GM13977 (cell line): ENCODE data around the gene LMO1.

Experiments used
- DNase-seq: peaks from one replicate; pipeline ENCODE4 v3.0.0; 2012; ENCODE audit warnings: low spot score
- CTCF ChIP-seq: IDR thresholded peaks from 2 replicates; pipeline ENCODE4 v1.5.1; 2012; ENCODE audit warnings: mild to moderate bottlenecking, control low read depth; ENCODE audit not compliant: insufficient read depth; ENCODE audit errors: extremely low read depth, missing control alignments
- in situ Hi-C: fragments of 300-500 bp; cut with MboI; formaldehyde crosslinking; loops from one replicate; pipeline ENCODE4 v1.12.0; 2022; ENCODE audit warnings: low sequenced_read_pairs, low pct_unique_long_range_greater_than_20kb, mixed read lengths, inconsistent platforms; ENCODE audit not compliant: unreplicated experiment

LMO1 gene

GRCh38 chr11:8294251-8294935 lies 30.7 kb upstream of the LMO1 start:
- TF ChIP-seq CTCF = no peak
- no peak for DNase-seq
- in situ Hi-C loops = no loop called here

GRCh38 chr11:8293171-8293570 lies 29.5 kb upstream of the LMO1 start:
- TF ChIP-seq CTCF = no peak
- in situ Hi-C loops = no loop called here
- no peak for DNase-seq

GRCh38 chr11:8292351-8292750 lies 28.7 kb upstream of the LMO1 start:
- no peak for DNase-seq
- in situ Hi-C loops = no loop called here
- no peak for TF ChIP-seq CTCF

GRCh38 chr11:8291421-8292350 lies 28.0 kb upstream of the LMO1 start:
- no peak for TF ChIP-seq CTCF
- DNase-seq = no peak
- in situ Hi-C loops = no loop called here

GRCh38 chr11:8290081-8290810 lies 26.6 kb upstream of the LMO1 start:
- in situ Hi-C loops = no loop called here
- no peak for TF ChIP-seq CTCF
- no peak for DNase-seq

- DNase-seq = no peak
- in situ Hi-C loops = no loop called here
- TF ChIP-seq CTCF = no peak
Measured at GRCh38 chr11:8289492-8289918, 25.8 kb upstream of the LMO1 start.
